GM11168 (cell line): ENCODE results near the gene OTOG.

Experiments used
- in situ Hi-C: fragments of 300-500 bp; cut with MboI; formaldehyde crosslinking; loops from one replicate; pipeline ENCODE4 v1.12.0; 2022; ENCODE audit warnings: low sequenced_read_pairs; ENCODE audit not compliant: unreplicated experiment

OTOG gene

GRCh38 chr11:17683377-17684161 lies 136.5 kb downstream of the OTOG start:
- in situ Hi-C loops = no loop called here

DNA sequence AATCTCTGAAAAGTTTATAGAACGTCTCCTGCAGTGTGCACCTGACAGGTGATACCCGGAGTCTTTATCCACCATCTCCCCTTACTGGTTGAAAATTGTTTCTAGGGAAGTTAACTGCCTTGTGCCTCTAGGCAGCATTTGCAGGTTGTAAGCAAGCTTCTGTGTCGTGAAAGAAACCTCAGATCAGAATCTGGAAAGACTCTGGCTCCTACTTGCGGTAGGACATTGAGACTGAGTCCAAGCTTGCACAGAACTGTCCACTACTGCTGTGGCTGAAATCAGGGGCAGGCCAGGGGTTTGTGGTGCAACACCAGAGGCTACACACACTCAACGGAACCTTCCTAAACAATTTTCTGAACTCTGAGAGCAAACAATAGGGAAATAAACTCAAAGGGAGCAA lies 137.5 kb downstream of the OTOG start:
- in situ Hi-C loops = no loop called here

- in situ Hi-C loops = no loop called here
These were observed 139.3 kb downstream of the OTOG start for GRCh38 chr11:17686231-17686980.

- in situ Hi-C loops = no loop called here
These were observed 141.0 kb downstream of the OTOG start for GRCh38 chr11:17687946-17688670.

GRCh38 chr11:17691550-17691949 lies 144.5 kb downstream of the OTOG start:
- in situ Hi-C loops = no loop called here

DNA sequence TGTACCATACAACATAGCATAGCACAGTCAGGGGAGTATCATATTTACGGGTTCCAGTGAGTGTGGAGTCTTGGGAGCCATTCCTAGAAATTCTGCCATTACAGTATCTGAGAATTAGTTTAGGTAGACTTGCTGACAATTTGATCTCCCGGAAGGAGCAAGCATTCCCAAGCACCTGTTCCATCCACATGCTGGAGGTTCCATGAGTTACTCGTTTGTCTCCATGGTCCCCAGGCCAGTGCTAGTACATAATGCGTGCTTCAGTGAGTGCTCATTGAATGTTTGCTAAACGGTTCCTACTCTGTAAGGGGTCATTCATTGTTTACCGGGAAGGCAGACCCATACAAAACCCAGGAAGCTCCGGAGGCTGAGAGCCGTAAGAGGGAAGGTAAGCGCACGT lies 144.9 kb downstream of the OTOG start:
- in situ Hi-C loops = no loop called here

DNA sequence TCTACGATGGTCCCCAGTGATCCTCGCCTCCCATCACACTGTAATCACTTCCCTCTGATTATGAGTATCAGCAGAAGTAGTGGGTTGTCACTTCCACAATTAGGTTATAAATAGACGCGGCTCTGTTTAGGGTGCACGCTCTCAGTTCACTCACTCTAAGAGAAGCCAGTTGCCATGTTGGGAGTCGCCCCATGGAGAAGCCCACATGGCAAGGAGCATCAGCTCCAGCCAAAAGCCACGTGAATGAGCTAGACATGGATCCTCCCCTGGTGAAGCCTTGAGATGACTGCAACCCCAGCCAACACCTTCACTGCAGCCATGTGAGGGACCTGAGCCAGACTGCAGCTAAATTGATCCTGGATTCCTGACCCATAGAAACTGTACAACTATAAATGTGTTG lies 145.9 kb downstream of the OTOG start:
- in situ Hi-C loops = no loop called here

DNA sequence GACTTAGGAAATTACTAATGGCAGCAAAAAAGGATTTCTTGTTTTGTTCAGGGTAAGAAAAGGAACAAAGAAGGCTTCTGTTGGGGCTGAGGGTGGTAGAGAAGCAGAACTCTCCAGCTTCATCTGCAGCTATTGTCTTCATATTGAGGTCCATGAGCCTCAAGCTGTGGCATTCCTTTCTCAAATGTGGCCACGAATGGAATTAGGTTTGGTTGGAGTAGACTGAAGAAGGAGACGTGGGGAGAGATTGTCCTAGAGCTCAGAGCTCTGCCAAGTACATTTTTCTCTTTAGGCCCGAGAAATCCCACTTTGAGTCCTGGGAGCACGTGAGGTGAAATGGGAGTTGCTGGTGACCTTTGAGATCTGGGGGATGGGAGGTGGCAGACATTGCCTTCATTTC lies 146.5 kb downstream of the OTOG start:
- in situ Hi-C loops = no loop called here

DNA sequence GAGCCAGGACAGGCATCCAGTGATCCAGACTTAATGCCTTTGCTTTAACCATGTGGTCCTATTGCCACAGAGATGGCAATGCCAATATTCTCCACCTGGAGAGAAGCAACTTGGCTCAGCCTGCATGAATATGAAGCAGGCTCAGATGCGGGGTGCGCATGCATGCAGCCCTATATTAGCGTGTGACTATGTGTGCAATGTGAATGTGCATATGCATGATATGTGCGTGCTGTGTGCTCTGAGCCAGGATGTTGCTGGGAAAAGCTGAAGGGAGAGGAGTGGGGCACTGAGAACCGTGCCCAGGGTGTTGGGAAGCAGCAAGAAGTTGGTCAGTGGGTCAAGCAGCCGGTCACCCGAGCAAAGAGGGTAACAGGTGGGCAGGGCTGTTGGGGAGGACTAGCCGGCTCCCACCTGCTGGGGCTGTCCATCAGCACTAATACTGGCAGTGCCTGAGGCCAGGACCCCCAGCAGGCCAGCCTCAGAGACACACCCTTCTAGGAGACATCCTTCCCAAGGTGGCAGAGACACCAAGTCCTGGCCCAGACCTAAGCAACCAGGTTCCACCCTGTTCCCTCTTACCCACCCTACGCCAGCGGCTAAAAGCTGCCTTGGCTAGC lies 147.5 kb downstream of the OTOG start:
- in situ Hi-C loops = no loop called here

DNA sequence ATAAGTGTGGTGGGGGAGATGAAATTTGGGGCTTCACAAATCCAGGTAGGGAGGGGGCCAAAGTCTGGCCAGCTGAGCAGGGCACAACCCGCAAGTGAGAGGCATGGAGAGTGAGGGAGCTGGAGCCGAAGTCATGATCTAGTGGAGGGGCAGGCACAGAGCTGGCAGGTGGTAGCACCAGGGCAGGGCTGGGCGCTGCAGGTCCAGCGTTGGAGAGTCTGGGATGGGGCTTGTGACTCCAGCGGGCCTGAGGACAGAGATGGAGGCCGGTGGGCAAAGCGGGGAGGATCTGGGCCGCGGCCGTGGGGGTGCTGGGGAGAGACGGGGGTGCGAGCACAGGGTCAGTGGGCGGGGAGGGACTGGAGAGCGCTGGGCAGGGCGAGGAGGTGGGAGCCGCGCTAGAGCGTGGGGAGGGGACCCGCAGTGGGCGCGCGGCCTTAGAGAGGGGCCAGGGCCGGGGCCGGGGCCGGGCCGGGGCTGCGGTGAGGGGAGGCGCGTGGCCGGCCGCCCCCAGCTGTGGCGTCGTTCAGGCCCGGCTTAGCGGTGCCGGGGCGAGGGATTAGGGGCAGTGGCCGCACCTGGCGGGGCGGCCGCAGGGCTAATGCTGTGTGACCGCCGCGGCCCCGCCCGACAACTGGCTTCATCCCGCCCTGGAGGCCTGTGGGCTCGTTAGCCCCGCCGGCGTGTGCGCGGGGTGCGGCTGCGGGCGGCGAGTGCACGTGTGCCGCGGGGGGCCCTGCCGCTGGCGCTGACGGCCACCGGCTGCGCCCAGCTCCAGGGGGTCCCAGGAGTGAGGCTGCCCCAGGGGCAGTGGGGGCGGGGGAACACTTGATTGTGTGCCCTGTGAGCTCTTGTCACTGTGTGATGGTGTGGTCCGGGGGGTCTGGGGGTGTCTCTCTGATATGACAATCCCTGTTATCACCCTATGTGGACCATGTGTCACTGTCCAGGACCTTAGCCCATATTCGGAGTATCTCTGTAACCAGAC lies 148.7 kb downstream of the OTOG start:
- in situ Hi-C loops = no loop called here

DNA sequence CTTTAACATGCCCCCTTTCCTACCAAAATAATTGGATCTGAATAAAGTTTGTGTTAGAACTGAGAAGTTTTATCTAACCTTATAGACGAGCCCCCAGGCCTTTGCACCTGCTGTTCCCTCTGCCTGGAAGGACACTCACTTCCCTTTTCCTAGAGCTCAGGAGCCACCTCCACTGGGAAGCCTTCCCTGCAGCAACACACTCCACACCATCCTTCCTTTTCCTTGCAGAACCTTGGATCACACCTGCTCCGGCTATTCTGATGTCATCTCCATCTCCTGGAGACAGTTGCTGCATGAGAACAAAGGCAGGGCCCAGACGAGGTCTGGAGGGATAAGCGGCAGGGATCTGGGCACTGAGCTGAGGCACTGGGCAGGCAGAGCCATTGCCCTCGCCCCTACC lies 149.7 kb downstream of the OTOG start:
- in situ Hi-C loops = no loop called here
